Activated B cell treated with CpG ODN at 0.5 μM for 24 hours (primary cell): ENCODE results near the gene ERFL. TPM values are rescaled to one million over a fixed set of nuclear protein-coding genes. Genes with fewer than 3 reads are reported as not detected.
A peak's percentile ranks its signal among the peaks of the same experiment; 100 is the strongest.

Experiments used
- ATAC-seq: fragments of 200-7000 bp; cut with Tn5 transposase; one replicate; pipeline ENCODE4 v1.10.0; 2021; ENCODE audit warnings: low read depth, mild to moderate bottlenecking, moderate library complexity
- CTCF ChIA-PET: fragments of 350-600 bp; sonication (Branson Sonifier 250); formaldehyde crosslinking; loops from one replicate; lab custom pipeline; 2021; ENCODE audit warnings: antibody characterized with exemption; lab: Charles Lee
- POLR2A ChIA-PET: fragments of 350-600 bp; sonication (Branson Sonifier 250); formaldehyde crosslinking; loops from one replicate; lab custom pipeline; 2021; ENCODE audit warnings: antibody characterized with exemption; lab: Charles Lee
- DNase-seq: peaks from one replicate; pipeline ENCODE4 v3.0.0; 2022
- H3K27ac Mint-ChIP-seq: one replicate; pipeline ENCODE4 v1.8.0; 2020; ENCODE audit warnings: mixed read lengths
- H3K27me3 Mint-ChIP-seq: one replicate; pipeline ENCODE4 v1.8.0; 2021; ENCODE audit warnings: mixed read lengths
- H3K36me3 Mint-ChIP-seq: one replicate; pipeline ENCODE4 v1.8.0; 2021; ENCODE audit warnings: low read depth, mixed read lengths
- H3K4me1 Mint-ChIP-seq: one replicate; pipeline ENCODE4 v1.8.0; 2021; ENCODE audit warnings: mixed read lengths
- H3K4me3 Mint-ChIP-seq: one replicate; pipeline ENCODE4 v1.8.0; 2020; ENCODE audit warnings: mild to moderate bottlenecking, mixed read lengths
- H3K9me3 Mint-ChIP-seq: one replicate; pipeline ENCODE4 v1.8.0; 2020; ENCODE audit warnings: mixed read lengths
- intact Hi-C: fragments of 100-400 bp; cut with micrococcal nuclease; formaldehyde crosslinking; loops from one replicate; pipeline ENCODE4 v1.15.1; 2024
- total RNA-seq: library from RNA; stranded (reverse); gene quantifications from 2 replicates; pipeline ENCODE4 v1.2.3, GENCODE V29; 2022
- TF ChIP-seq, protein P1 (sequence below): fragments of 200-600 bp; IDR thresholded peaks from one replicate; pipeline ENCODE4 v1.8.0; 2022; ENCODE audit warnings: antibody characterized with exemption, mild to moderate bottlenecking

ERFL gene
- total RNA-seq, 1 donor from 2014 or later = 1.1 TPM

DNA sequence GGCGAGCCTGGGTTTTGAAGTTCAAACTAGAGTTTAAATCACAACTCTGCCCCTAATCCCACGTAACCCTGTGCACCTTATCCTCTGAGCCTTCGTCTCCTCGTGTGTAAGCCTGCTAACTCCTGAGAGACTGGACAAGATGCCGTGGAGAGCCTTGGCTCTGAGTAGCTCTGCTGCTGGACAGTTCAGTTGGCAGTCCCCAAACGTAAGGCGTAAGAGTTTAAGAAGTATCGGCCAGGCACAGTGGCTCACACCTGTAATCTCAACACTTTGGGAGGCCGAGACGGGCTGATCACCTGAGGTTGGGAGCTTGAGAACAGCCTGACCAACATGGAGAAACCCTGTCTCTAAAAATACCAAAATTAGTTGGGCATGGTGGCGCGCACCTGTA, 55.9 kb downstream of the ERFL start:
- no peak for ATAC-seq

DNA sequence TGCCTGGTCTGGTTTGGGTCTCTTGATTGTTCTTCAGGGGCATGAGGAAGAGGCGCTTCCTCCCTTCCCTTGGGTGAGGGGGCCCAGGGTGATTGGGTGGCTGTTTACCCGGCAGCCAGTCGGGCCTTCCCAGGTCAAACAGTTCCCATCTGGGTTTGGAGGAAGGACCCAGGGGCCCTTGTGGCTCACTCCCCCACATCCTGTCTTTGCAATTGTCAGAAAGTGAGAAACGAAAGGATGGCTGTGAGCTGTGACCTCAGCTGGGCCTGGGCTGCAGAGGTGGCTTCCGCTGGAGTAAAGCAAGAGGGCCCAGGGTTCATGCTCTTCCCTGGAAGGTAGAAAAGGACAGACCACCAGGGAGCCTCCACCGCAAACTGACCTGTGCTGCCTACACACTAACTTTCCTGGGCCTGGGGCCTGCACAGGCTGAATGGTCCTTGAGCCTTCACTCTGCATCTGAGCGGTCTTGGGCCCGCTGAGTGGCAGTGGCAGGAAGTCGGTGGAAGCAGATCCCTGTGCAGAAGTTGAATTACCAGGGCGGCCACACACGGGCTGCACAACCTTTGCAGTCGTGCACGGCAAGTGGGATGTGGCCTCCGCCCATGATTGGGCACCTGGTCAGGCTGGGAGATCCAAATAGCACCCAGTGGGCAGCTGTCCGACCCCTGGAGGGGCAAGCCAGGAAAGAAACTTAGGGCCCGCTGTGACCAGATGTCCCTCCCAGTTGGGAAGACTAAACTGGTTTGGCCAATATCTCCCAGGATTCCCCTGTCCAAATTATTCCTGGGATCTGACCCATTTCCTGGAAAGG, 56.5 kb downstream of the ERFL start:
- POLR2A ChIA-PET = interaction anchor here (0.6 to 11.4 kb wide), 12 partner anchors 8 to 530 kb away, joined by 3 to 279 read pairs (median 10); partner anchors contain the start of genes ARHGEF1, RABAC1 and RPS19
- Mint-ChIP-seq H3K36me3 (peaks cover 47% of the 10 kb centered on the region), H3K9me3 (no peaks in the 10 kb centered on the region), H3K27ac (peak overlapping the region; percentile 98), H3K4me3 (peak overlapping the region; percentile 44), H3K4me1 (peaks cover 91% of the 10 kb centered on the region), H3K27me3 (no peaks in the 10 kb centered on the region)
- TF ChIP-seq, protein P1, sequence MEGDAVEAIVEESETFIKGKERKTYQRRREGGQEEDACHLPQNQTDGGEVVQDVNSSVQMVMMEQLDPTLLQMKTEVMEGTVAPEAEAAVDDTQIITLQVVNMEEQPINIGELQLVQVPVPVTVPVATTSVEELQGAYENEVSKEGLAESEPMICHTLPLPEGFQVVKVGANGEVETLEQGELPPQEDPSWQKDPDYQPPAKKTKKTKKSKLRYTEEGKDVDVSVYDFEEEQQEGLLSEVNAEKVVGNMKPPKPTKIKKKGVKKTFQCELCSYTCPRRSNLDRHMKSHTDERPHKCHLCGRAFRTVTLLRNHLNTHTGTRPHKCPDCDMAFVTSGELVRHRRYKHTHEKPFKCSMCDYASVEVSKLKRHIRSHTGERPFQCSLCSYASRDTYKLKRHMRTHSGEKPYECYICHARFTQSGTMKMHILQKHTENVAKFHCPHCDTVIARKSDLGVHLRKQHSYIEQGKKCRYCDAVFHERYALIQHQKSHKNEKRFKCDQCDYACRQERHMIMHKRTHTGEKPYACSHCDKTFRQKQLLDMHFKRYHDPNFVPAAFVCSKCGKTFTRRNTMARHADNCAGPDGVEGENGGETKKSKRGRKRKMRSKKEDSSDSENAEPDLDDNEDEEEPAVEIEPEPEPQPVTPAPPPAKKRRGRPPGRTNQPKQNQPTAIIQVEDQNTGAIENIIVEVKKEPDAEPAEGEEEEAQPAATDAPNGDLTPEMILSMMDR = no peak
- DNase-seq (peak; percentile 38), ATAC-seq (peak; percentile 31)
- CTCF ChIA-PET = interaction anchor here (2.5 to 5.9 kb wide), 6 partner anchors 9 to 86 kb away, joined by 8 to 66 read pairs (median 38); partner anchors contain the start of genes RABAC1 and RPS19
- intact Hi-C loops = loop anchor here (1.0 kb wide), 1 partner anchor 11 kb away; the partner anchor contains the start of gene RPS19

More for the DNA sequence above, 55.9 kb downstream of the ERFL start:
- Mint-ChIP-seq H3K36me3 (peaks cover 50% of the 10 kb centered on the region), H3K27ac (peak overlapping the region; percentile 98), H3K4me3 (no peak overlapping the region), H3K9me3 (no peaks in the 10 kb centered on the region), H3K27me3 (no peaks in the 10 kb centered on the region), H3K4me1 (peaks cover 89% of the 10 kb centered on the region)
- ChIA-PET POLR2A (interaction anchor here (1.2 to 11.4 kb wide), 9 partner anchors 9 to 87 kb away, joined by 3 to 279 read pairs (median 15); partner anchors contain the start of genes ARHGEF1, RABAC1 and RPS19), CTCF (interaction anchor here (1.0 to 5.9 kb wide), 14 partner anchors 10 to 86 kb away, joined by 3 to 66 read pairs (median 9); partner anchors contain the start of genes ARHGEF1, RABAC1 and RPS19)
- intact Hi-C loops = no loop called here
- TF ChIP-seq, protein P1 = no peak
- no peak for DNase-seq

DNA sequence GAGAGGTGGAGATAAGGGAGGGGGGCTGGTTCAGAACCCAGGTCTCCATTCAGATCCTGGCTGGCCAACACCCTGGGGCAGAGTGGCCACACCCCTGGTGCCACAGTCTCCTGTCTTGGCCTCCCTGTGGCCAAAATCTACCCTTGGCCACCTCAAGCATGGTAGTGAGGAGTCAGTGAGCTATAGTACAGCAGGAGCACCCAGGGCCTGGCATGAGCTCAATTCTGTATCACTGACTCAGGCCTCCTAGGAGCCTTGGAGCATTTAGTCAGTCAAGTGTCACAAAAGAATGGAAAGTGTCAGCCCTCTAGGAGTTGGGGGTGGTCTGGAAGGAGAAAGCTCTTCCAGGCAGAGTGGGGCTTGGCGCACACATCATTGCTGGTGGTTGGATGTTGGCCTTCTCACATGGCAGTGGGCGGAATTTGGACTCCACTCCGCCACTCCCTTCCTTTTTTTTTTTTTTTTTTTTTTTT, 57.8 kb downstream of the ERFL start:
- ChIA-PET CTCF (interaction anchor here (0.7 to 4.8 kb wide), 4 partner anchors 8 to 82 kb away, joined by 3 to 66 read pairs (median 6); no protein-coding TSS in a partner anchor), POLR2A (interaction anchor here (0.7 to 11.4 kb wide), 7 partner anchors 10 to 89 kb away, joined by 3 to 279 read pairs (median 4); partner anchors contain the start of genes ARHGEF1, RABAC1 and RPS19)
- peak overlapping the region; percentile 32 for H3K4me3 Mint-ChIP-seq
- no peaks in the 10 kb centered on the region for H3K27me3 Mint-ChIP-seq
- intact Hi-C loops = no loop called here
- H3K27ac Mint-ChIP-seq = peak overlapping the region; percentile 80
- TF ChIP-seq, protein P1 = no peak
- H3K36me3 Mint-ChIP-seq = peaks cover 57% of the 10 kb centered on the region
- peaks cover 89% of the 10 kb centered on the region for H3K4me1 Mint-ChIP-seq
- ATAC-seq (no peak), DNase-seq (no peak)
- H3K9me3 Mint-ChIP-seq = no peaks in the 10 kb centered on the region

DNA sequence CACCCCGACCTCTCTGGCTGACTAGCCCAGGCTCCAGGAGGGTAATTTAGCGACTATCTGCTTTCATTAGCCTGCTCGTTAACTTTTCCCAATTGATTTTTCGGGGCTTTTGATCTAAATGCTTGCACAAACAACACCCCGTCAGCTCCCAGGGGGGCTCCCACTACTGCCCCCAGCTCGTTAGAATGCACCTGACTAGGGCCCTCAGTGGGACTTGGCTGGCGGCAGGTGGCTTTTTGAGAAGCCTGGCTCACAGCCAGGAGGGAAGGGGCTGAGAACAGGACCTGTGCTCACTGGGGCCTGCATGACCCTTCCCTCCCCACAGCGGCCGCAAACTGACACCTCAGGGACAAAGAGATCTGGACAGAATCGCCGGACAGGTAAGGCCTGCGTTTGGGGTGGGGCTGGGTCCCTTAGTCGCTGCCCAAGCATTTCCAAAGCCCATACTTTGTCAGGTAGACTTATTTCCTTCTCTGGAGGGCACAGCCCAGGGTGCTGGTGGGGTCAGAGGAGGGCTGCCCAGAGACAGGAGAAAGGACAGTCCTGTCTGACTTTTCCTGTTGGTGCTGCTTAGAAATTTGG, 58.8 kb downstream of the ERFL start:
- peak overlapping the region; percentile 80 for H3K27ac Mint-ChIP-seq
- peaks cover 65% of the 10 kb centered on the region for H3K36me3 Mint-ChIP-seq
- ATAC-seq (no peak), DNase-seq (no peak)
- ChIA-PET CTCF (interaction anchor here (1.0 to 1.7 kb wide), 3 partner anchors 10 to 22 kb away, joined by 3 to 8 read pairs (median 6); partner anchors contain the start of gene RPS19), POLR2A (interaction anchor here (0.6 to 11.4 kb wide), 5 partner anchors 9 to 263 kb away, joined by 3 to 279 read pairs (median 6); partner anchors contain the start of genes ARHGEF1 and RPS19)
- intact Hi-C loops = no loop called here
- peaks cover 86% of the 10 kb centered on the region for H3K4me1 Mint-ChIP-seq
- H3K27me3 Mint-ChIP-seq = no peaks in the 10 kb centered on the region
- no peaks in the 10 kb centered on the region for H3K9me3 Mint-ChIP-seq
- H3K4me3 Mint-ChIP-seq = no peak overlapping the region
- TF ChIP-seq, protein P1 = no peak
